ENCODE data around the gene TMEM175. TPM values are rescaled to one million over a fixed set of nuclear protein-coding genes. Genes with fewer than 3 reads are reported as not detected.

TMEM175 gene
- total RNA-seq, 4 donors from 2014 or later: 17.4 to 39.1 (median 30.1) TPM

DNA sequence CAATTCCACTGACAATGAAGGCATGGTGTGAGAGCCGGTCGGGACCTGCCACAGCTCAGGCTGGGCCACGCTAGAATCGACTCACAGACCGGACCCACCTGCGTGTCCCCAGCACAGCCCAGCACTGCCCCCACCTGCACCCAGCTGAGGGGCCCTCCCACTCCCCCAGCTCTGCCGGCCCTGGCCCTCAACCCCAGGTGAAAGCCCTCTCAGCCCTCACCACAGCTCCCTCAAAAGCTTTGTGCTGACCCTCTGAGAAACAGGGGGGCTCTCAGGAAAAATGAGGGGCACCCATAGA lies 25.2 kb upstream of the TMEM175 start:
- intact Hi-C loops (cut with DNase I; ENCODE audit: low total_unique reads): no loop called here
- 98 to 100% methylated on average over 7 of the region's 7 CpGs for WGBS, 2 donors
- DNase-seq (ENCODE audit: low spot score in 2 of 2): no peak
- H3K4me3 ChIP-seq (ENCODE audit: low read depth, poor library complexity, severe bottlenecking): no peak overlapping the region
- TF ChIP-seq, protein P1, sequence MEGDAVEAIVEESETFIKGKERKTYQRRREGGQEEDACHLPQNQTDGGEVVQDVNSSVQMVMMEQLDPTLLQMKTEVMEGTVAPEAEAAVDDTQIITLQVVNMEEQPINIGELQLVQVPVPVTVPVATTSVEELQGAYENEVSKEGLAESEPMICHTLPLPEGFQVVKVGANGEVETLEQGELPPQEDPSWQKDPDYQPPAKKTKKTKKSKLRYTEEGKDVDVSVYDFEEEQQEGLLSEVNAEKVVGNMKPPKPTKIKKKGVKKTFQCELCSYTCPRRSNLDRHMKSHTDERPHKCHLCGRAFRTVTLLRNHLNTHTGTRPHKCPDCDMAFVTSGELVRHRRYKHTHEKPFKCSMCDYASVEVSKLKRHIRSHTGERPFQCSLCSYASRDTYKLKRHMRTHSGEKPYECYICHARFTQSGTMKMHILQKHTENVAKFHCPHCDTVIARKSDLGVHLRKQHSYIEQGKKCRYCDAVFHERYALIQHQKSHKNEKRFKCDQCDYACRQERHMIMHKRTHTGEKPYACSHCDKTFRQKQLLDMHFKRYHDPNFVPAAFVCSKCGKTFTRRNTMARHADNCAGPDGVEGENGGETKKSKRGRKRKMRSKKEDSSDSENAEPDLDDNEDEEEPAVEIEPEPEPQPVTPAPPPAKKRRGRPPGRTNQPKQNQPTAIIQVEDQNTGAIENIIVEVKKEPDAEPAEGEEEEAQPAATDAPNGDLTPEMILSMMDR (IDR thresholded peaks at IDR 0.05): no peak

DNA sequence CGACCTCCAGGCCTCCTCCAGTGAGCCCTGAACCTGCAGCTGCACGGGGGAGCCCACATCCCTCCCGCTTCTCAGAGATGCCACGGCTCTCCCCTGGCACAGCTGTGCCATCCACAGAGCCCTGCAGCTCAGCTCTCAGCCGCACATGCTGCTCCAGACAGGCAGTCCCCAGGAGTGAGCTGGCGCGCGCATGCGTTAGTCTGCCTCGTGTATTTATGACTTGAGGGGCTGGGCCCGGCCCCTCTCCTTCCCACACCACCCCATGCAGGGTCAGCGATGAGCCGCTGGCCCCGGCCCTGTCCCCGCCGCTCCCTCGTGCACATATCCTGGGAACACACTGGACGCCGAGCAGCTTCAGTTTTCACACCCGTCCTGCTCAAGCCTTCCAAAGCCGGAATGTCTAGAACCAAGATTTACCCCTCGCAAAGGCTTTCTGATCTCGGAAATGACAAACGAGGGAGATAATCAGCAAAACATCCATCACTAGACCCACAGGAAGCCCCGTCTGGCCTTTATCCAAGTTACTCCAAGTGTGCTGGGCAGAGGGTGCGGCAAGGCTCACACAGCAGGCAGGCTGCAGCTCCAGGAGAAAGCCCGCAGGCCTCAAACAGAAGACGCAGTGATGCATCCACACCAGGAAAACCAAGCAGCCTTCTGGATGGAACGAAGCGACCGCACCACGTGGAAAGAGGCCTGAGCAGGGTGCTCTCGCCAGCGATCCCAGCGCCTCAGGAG lies 24.4 kb upstream of the TMEM175 start:
- WGBS, 2 donors: 83% methylated on average over 35 of the region's 35 CpGs
- no peak overlapping the region for H3K4me3 ChIP-seq (ENCODE audit: low read depth, poor library complexity, severe bottlenecking)
- intact Hi-C loops (cut with DNase I; ENCODE audit: low total_unique reads): no loop called here
- TF ChIP-seq POLR2A (IDR thresholded peaks at IDR 0.05): no peak
- TF ChIP-seq, protein P1 (IDR thresholded peaks at IDR 0.05): no peak
- DNase-seq (ENCODE audit: low spot score in 2 of 2): no peak

DNA sequence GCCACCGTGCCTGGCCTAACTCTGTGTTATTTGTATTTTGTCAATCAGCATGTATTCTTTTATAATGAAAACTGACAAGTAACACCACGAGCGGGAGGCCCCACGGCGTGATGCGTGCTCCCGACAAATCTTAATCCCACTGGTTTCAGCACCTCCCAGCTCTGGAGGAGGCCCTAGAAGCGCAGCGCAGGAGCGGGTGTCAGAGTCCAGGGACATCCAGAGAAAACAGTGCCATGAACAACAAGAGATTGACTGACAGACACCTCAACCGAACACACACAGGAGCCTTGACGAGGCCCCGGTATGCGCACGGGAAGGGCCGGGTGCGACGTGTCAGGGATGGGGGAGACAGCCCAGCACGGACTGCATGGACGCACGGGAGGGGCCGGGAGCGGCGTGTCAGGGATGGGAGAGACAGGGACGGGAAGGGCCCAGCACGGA lies 23.1 kb upstream of the TMEM175 start:
- intact Hi-C loops (cut with DNase I; ENCODE audit: low total_unique reads): no loop called here
- 93 to 95% methylated on average over 26 of the region's 26 CpGs for WGBS, 2 donors
- TF ChIP-seq, protein P1 (IDR thresholded peaks at IDR 0.05): no peak
- no peak for TF ChIP-seq POLR2A (IDR thresholded peaks at IDR 0.05)
- H3K4me3 ChIP-seq (ENCODE audit: low read depth, poor library complexity, severe bottlenecking): no peak overlapping the region
- DNase-seq (ENCODE audit: low spot score in 2 of 2): no peak

DNA sequence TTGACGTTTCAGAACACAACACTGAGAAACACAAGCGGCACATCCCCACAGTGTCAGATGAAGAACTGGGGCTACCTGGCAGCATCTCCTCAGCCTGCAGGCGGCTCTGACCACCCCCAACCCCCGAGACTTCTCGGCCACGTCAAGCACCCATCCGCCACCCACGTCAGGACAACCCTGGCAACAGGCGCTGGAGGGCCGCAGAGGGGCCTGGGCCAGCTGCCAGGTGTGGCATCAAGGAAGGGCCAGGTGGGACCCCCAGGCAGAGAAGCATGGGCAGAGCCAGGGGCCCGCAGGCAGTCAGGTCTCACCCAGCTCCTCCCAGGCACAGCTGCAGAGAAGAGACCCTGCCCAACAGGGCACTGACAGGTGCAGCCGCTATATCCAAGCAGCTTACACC lies 22.4 kb upstream of the TMEM175 start:
- TF ChIP-seq, protein P1 (IDR thresholded peaks at IDR 0.05): no peak
- no peak for TF ChIP-seq POLR2A (IDR thresholded peaks at IDR 0.05)
- 91 to 92% methylated on average over 5 to 12 of the region's 12 CpGs for WGBS, 2 donors
- intact Hi-C loops (cut with DNase I; ENCODE audit: low total_unique reads): no loop called here
- no peak for DNase-seq (ENCODE audit: low spot score in 2 of 2)
- no peak overlapping the region for H3K4me3 ChIP-seq (ENCODE audit: low read depth, poor library complexity, severe bottlenecking)

DNA sequence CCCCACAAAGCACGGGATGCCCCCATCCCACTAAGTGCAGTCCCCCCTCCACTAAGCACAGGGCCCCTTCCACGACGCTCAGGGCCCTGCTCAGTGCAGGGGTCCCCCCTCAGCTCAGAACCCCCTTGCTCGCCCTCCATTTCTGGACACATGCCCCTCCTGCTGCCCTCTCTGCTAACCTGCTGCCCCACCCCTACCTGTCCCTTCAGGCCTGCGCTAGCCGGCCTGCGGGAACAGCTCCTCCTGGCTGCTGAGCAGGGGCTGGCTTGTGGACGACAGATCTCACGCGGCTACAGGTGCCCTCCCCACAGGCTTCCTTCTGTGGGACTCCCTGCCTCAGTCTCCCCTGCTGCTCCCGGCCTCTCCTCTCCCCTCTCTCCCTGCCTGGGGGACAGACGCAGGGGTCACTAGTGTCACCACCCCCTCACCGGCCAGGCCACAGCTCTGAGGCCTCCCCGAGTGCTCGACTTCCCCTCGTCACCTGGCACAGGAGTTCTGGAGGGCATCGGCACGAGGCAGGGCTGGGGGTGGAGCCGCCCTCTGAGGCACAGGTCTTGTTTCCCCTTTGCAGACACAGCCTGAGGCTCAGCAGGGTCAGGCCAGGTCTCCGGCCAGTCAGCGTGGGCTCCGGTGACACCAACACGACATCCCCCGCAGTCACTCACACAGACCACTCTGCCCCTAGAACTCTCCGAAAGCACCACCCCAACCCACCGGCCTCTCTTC lies 21.7 kb upstream of the TMEM175 start:
- 95 to 98% methylated on average over 25 to 26 of the region's 26 CpGs for WGBS, 2 donors
- no peak for DNase-seq (ENCODE audit: low spot score in 2 of 2)
- intact Hi-C loops (cut with DNase I; ENCODE audit: low total_unique reads): no loop called here
- no peak overlapping the region for H3K4me3 ChIP-seq (ENCODE audit: low read depth, poor library complexity, severe bottlenecking)
- TF ChIP-seq, protein P1 (IDR thresholded peaks at IDR 0.05): no peak
- no peak for TF ChIP-seq POLR2A (IDR thresholded peaks at IDR 0.05)

Data from lower leg skin (tissue), 4 donors.